Measurements from ENCODE around the gene HCRTR1. TPM values are rescaled to one million over a fixed set of nuclear protein-coding genes. Genes with fewer than 3 reads are reported as not detected.

HCRTR1 gene
- total and polyA plus RNA-seq, 4 donors, result 0.18 to 0.42 TPM; not detected in 2

DNA sequence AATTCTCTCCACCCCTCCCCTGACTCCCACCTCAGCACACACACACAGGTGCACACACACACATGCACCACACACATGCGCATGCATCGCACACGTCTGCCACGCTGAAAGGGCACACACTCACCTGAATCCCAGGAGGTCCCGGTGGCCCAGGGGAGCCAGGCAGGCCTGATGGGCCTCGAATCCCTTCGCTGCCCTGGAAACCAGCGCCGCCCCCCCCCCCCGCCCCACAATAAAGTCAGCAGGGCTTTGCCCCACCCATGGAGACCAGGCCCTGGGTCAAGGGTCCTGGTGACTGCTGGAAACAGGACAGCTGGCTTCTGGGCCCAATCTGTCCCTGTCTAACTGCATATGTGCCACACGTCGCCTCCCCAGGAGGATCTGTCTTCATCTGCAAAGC lies 45.0 kb downstream of the HCRTR1 start:
- Histone ChIP-seq H3K4me1 (ENCODE audit: control insufficient read depth in 1 of 2, insufficient read depth in 2 of 2, low read length in 2 of 2) (no peaks in the 10 kb centered on the region), H3K4me3 (ENCODE audit: low read length in 2 of 2) (no peak overlapping the region), H3K9me3 (ENCODE audit: control insufficient read depth, low read length) (no peaks in the 10 kb centered on the region), H3K27ac (ENCODE audit: low read depth in 1 of 2, low read length in 2 of 2) (no peak overlapping the region), H3K36me3 (ENCODE audit: control insufficient read depth in 1 of 2, insufficient read depth in 2 of 2, low read length in 1 of 2) (no peaks in the 10 kb centered on the region), H3K27me3 (ENCODE audit: control insufficient read depth in 1 of 2, insufficient read depth in 2 of 2, low read length in 1 of 2) (no peaks in the 10 kb centered on the region)
- DNase-seq, result no peak
- intact Hi-C loops (cut with DNase I), result loop anchor here (2.0 to 10.0 kb wide), 2 partner anchors 82 to 302 kb away; no protein-coding TSS in a partner anchor
- WGBS, 2 donors, result 93 to 98% methylated on average over 10 to 12 of the region's 12 CpGs
- no peak for ATAC-seq (ENCODE audit: low FRiP score)

DNA sequence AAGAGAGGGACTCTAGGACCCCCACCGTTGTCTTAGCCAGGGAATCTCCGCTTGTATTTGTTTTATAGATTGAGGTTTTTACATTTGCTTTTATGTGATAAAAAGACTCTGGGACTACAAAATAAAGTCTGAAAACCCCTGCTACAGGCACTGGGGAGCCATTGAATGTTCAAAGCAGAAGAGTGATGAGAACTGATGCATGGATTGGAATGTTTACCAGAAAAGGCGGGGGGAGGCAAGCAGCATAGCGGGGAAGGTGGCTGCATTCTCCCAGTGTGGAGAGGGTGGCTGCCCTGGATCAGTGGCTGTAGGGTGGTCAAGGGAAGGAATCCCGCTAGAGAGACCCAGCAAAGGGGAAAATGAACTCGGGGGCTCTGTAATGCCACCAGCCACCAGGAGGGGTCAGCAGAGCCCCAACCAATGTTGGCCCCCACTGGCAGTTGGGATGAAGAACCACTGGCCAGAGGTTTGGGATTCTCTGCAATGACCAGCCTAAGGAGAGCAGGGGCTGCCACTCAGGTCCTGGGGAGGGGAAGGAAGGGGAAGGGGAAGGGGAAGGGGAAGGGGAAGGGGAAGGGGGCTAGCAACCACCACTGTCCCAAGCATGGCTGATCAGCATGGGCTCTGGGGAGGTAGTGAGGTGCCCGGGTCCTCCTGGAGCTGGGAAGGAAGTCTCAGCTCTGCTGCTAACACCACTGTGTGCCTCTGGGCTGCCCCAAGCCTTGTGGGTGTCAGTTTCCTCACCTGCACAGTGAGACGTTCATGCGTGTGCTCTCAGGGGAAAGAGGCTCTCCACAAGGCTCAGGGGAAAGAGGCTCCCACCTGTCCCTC lies 46.3 kb downstream of the HCRTR1 start:
- DNase-seq (no peak), ATAC-seq (ENCODE audit: low FRiP score) (peak; percentile 78)
- Histone ChIP-seq H3K4me1 (ENCODE audit: control insufficient read depth in 1 of 2, insufficient read depth in 2 of 2, low read length in 2 of 2) (no peaks in the 10 kb centered on the region), H3K9me3 (ENCODE audit: control insufficient read depth, low read length) (no peaks in the 10 kb centered on the region), H3K27me3 (ENCODE audit: control insufficient read depth in 1 of 2, insufficient read depth in 2 of 2, low read length in 1 of 2) (no peaks in the 10 kb centered on the region), H3K36me3 (ENCODE audit: control insufficient read depth in 1 of 2, insufficient read depth in 2 of 2, low read length in 1 of 2) (no peaks in the 10 kb centered on the region), H3K4me3 (ENCODE audit: low read length in 2 of 2) (no peak overlapping the region), H3K27ac (ENCODE audit: low read depth in 1 of 2, low read length in 2 of 2) (no peak overlapping the region)
- intact Hi-C loops (cut with DNase I), result loop anchor here (1.0 to 10.0 kb wide), 4 partner anchors 81 to 301 kb away; no protein-coding TSS in a partner anchor
- WGBS, 2 donors, result 57 to 66% methylated on average over 9 of the region's 9 CpGs

DNA sequence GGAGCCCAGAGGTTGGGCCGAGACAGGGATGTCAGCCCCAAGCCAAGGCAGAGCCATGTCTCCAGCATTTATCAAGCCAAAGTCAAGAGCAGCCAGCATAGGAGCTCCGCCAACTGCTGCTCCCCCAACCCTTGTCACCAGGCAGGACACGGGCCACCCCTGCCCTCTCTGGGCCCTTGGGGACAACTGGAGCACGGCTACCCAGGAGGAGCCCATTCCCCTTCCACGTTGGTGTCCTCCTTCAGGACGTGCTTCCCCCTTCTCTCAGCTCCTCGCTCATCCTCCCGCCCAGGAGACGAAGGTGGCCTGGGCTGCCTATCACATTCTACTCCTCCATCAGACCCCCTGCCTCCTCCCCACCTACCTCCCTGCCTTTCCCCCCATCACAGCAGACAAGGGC lies 47.0 kb downstream of the HCRTR1 start:
- H3K4me1 ChIP-seq (ENCODE audit: control insufficient read depth in 1 of 2, insufficient read depth in 2 of 2, low read length in 2 of 2), result no peaks in the 10 kb centered on the region
- intact Hi-C loops (cut with DNase I), result loop anchor here (1.0 to 10.0 kb wide), 3 partner anchors 124 to 300 kb away; no protein-coding TSS in a partner anchor
- 82 to 87% methylated on average over 9 of the region's 9 CpGs for WGBS, 2 donors
- no peak overlapping the region for H3K4me3 ChIP-seq (ENCODE audit: low read length in 2 of 2)
- ATAC-seq (ENCODE audit: low FRiP score) (no peak), DNase-seq (no peak)
- H3K27ac ChIP-seq (ENCODE audit: low read depth in 1 of 2, low read length in 2 of 2), result no peak overlapping the region
- no peaks in the 10 kb centered on the region for H3K27me3 ChIP-seq (ENCODE audit: control insufficient read depth in 1 of 2, insufficient read depth in 2 of 2, low read length in 1 of 2)
- no peaks in the 10 kb centered on the region for H3K36me3 ChIP-seq (ENCODE audit: control insufficient read depth in 1 of 2, insufficient read depth in 2 of 2, low read length in 1 of 2)
- no peaks in the 10 kb centered on the region for H3K9me3 ChIP-seq (ENCODE audit: control insufficient read depth, low read length)

DNA sequence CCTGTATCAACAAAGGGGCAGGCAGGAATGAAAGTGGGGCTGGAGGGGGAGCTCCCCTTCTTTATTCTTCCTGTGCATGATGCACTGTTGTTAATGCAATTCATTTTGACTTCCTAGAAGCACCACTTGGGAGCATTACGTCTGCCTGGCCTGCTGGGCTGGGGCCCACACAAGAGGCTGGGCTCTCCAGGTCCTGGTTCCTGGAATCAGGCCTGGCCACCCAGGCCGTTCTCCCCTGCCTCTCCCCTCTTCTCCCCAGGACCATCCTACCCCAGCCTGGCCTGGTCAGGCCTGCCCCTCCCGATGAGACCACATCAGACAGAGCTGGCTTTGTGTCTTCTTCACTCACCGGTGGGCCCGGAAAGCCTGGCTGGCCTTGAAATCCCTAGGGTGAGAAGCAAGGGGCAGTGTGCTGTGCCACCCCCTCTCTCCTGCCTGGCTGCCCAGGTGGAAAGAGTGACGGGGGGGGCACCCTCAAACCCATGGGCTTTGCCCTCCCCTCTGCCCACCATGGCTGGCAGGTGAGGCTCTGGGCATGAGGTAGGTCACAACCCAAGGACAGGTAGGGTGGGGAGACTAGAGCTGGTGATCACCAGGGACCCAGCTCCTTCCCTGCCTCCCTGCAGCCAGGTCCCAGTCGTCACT lies 47.9 kb downstream of the HCRTR1 start:
- DNase-seq, result no peak
- no peaks in the 10 kb centered on the region for H3K9me3 ChIP-seq (ENCODE audit: control insufficient read depth, low read length)
- no peak overlapping the region for H3K27ac ChIP-seq (ENCODE audit: low read depth in 1 of 2, low read length in 2 of 2)
- intact Hi-C loops (cut with DNase I), result loop anchor here in 1 of 2 donors (2.0 to 10.0 kb wide), 3 partner anchors 77 to 299 kb away; no protein-coding TSS in a partner anchor
- H3K27me3 ChIP-seq (ENCODE audit: control insufficient read depth in 1 of 2, insufficient read depth in 2 of 2, low read length in 1 of 2), result no peaks in the 10 kb centered on the region
- H3K36me3 ChIP-seq (ENCODE audit: control insufficient read depth in 1 of 2, insufficient read depth in 2 of 2, low read length in 1 of 2), result no peaks in the 10 kb centered on the region
- H3K4me3 ChIP-seq (ENCODE audit: low read length in 2 of 2), result no peak overlapping the region
- WGBS, 2 donors, result 88 to 90% methylated on average over 7 of the region's 7 CpGs
- H3K4me1 ChIP-seq (ENCODE audit: control insufficient read depth in 1 of 2, insufficient read depth in 2 of 2, low read length in 2 of 2), result peaks cover 0 to 2% of the 10 kb centered on the region in 2 donors
- no peak for ATAC-seq (ENCODE audit: low FRiP score)

DNA sequence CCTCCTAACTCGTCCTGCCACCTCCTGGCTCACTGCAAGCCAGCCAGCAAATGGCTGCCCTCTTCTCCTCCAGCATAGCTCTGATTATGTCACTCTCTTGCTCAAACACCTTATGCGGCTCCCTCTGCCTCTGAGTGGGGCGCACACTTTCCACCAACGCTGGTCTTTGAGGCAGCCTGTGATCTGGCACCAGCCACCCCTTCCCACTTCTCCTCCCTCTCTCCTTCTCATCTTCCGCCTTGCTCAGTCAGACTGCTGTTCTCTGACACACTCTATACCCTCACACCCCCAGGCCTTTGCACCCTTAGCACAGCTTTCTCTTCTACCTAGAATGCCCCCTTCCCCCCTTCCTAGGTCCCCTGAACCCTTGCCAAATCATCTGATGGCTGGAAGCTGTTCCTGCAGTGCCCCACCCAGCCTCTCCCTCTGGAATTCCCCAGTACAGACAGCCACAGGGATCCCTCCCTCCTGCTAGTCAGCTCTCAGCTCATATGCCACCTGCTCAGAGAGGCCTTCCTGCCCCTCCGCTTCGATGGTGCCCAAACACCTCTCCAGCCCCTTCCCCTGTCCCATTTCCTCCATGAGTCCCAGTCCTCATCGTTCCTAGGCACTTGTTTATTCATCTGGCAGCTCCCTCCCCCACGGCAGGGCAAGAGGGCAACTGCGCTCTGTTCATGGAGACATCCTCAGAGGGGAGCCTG lies 48.9 kb downstream of the HCRTR1 start:
- Histone ChIP-seq H3K27me3 (ENCODE audit: control insufficient read depth in 1 of 2, insufficient read depth in 2 of 2, low read length in 1 of 2) (no peaks in the 10 kb centered on the region), H3K9me3 (ENCODE audit: control insufficient read depth, low read length) (no peaks in the 10 kb centered on the region), H3K4me1 (ENCODE audit: control insufficient read depth in 1 of 2, insufficient read depth in 2 of 2, low read length in 2 of 2) (peaks cover 0 to 2% of the 10 kb centered on the region in 2 donors), H3K4me3 (ENCODE audit: low read length in 2 of 2) (no peak overlapping the region), H3K36me3 (ENCODE audit: control insufficient read depth in 1 of 2, insufficient read depth in 2 of 2, low read length in 1 of 2) (no peaks in the 10 kb centered on the region), H3K27ac (ENCODE audit: low read depth in 1 of 2, low read length in 2 of 2) (no peak overlapping the region)
- DNase-seq, result no peak
- 77 to 82% methylated on average over 10 of the region's 10 CpGs for WGBS, 2 donors
- ATAC-seq (ENCODE audit: low FRiP score), result no peak
- intact Hi-C loops (cut with DNase I), result loop anchor here in 1 of 2 donors (5.0 to 10.0 kb wide), 2 partner anchors 76 to 298 kb away; no protein-coding TSS in a partner anchor

DNA sequence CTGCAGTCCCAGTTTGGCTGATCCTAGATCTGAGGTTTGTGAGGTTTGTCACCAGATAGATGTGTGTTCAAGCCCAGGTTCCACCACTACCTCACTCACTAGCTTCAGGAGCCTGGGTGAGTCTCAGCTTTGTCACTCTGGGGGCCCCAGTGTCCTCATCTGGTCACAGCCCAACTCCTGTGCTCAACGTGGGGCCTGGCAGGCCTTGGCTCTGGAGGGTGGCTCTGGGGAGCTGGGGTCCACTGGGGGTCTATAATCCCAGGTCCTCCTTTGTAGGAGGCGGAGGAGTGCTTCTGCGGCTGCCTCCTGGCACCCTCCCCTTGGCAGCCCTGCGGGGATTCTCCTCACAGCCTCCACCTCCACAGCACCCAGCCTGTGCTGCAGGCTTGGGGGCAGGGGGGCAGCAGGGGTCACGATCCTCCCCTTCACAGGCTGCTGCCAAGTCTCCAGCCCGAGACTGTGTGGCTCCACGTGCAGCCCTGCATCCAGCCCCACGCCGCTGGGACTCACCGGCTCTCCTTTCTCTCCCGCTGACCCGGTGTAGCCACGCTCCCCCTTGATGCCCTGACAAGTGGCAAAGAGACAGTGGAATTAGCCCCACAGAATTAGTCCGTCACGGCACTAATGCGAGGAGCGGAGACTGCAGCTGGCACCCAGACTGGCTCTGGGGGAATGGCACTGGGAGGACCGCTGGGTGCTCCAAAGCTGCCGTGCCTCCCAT lies 49.7 kb downstream of the HCRTR1 start:
- 90 to 95% methylated on average over 19 of the region's 19 CpGs for WGBS, 2 donors
- H3K4me1 ChIP-seq (ENCODE audit: control insufficient read depth in 1 of 2, insufficient read depth in 2 of 2, low read length in 2 of 2), result peaks cover 0 to 2% of the 10 kb centered on the region in 2 donors
- no peaks in the 10 kb centered on the region for H3K36me3 ChIP-seq (ENCODE audit: control insufficient read depth in 1 of 2, insufficient read depth in 2 of 2, low read length in 1 of 2)

DNA sequence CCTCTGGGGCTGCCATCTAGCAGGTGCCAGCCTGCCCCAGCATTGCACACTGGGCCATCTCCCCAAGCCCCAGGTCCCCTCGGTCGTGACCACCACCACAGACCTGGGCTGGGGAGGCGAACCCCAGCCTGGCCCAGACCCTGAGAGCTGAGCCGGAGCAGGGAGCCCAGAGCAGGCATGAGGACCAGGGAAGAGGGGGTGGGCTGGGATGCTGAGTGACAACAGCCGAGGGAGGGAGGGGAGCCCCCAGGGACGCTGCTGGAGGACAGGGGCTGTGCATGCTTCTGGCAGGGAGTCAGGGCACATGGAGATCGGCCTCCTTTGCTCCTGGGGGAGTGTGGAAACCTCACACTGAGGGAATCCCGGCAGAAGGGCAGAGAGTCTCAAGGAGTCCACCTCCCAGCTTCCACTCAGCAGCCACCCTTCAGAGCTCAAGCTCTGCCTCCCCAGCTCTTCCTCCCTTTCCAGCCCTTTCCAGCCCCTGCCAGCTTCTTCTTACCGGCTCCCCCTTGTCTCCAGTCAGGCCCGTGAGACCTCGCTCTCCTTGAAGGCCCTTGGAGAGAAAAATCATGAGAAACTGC lies 50.9 kb downstream of the HCRTR1 start:
- no peak for DNase-seq
- Histone ChIP-seq H3K4me3 (ENCODE audit: low read length in 2 of 2) (no peak overlapping the region), H3K9me3 (ENCODE audit: control insufficient read depth, low read length) (no peaks in the 10 kb centered on the region), H3K27ac (ENCODE audit: low read depth in 1 of 2, low read length in 2 of 2) (no peak overlapping the region), H3K4me1 (ENCODE audit: control insufficient read depth in 1 of 2, insufficient read depth in 2 of 2, low read length in 2 of 2) (peaks cover 0 to 2% of the 10 kb centered on the region in 2 donors), H3K36me3 (ENCODE audit: control insufficient read depth in 1 of 2, insufficient read depth in 2 of 2, low read length in 1 of 2) (no peaks in the 10 kb centered on the region), H3K27me3 (ENCODE audit: control insufficient read depth in 1 of 2, insufficient read depth in 2 of 2, low read length in 1 of 2) (no peaks in the 10 kb centered on the region)
- ATAC-seq (ENCODE audit: low FRiP score), result no peak
- intact Hi-C loops (cut with DNase I), result loop anchor here in 1 of 2 donors (5.0 to 10.0 kb wide), 2 partner anchors 74 to 296 kb away; no protein-coding TSS in a partner anchor
- 79 to 84% methylated on average over 11 of the region's 11 CpGs for WGBS, 2 donors

More for the DNA sequence above, 49.7 kb downstream of the HCRTR1 start:
- intact Hi-C loops (cut with DNase I), result loop anchor here in 1 of 2 donors (5.0 to 10.0 kb wide), 2 partner anchors 75 to 298 kb away; no protein-coding TSS in a partner anchor
- no peak for ATAC-seq (ENCODE audit: low FRiP score)
- Histone ChIP-seq H3K9me3 (ENCODE audit: control insufficient read depth, low read length) (no peaks in the 10 kb centered on the region), H3K27ac (ENCODE audit: low read depth in 1 of 2, low read length in 2 of 2) (no peak overlapping the region), H3K27me3 (ENCODE audit: control insufficient read depth in 1 of 2, insufficient read depth in 2 of 2, low read length in 1 of 2) (no peaks in the 10 kb centered on the region), H3K4me3 (ENCODE audit: low read length in 2 of 2) (no peak overlapping the region)
- DNase-seq, result no peak

Data from aorta (tissue), 5 donors.